ENCODE results near the gene IRF2BP1. TPM values are rescaled to one million over a fixed set of nuclear protein-coding genes. Genes with fewer than 3 reads are reported as not detected.

IRF2BP1 gene
- total and polyA plus RNA-seq, 2 of the 13 experiments (the other 11 are each of a cell fraction or from before 2014, with no cell fraction given) = 4.3 to 14.3 TPM

GRCh38 chr19:45895519-45895972 lies 9.6 kb upstream of the IRF2BP1 start (continued):
- TF ChIP-seq STAT6 (CRISPR knock-in tag; IDR thresholded peaks at IDR 0.05; ENCODE audit: borderline replicate concordance) (no peak), TRIM24 (CRISPR knock-in tag; IDR thresholded peaks at IDR 0.05) (no peak), ZNF276 (CRISPR knock-in tag; IDR thresholded peaks at IDR 0.05; ENCODE audit: low read depth) (0 out of 2 replicates have a peak, but pooled peaks have one; percentile 36), YEATS4 (CRISPR knock-in tag; IDR thresholded peaks at IDR 0.05; ENCODE audit: borderline replicate concordance) (peak; percentile 72), SYNCRIP (IDR thresholded peaks at IDR 0.05; ENCODE audit: insufficient read depth, low read depth, low read length) (no peak), MAF1 (CRISPR knock-in tag; IDR thresholded peaks at IDR 0.05; ENCODE audit: borderline replicate concordance) (no peak), ZEB1 (IDR thresholded peaks at IDR 0.05; ENCODE audit: insufficient replicate concordance, low read depth) (peak; percentile 27), ZNF660 (CRISPR knock-in tag; IDR thresholded peaks at IDR 0.05; ENCODE audit: borderline replicate concordance, low read depth) (no peak), ZNF136 (CRISPR knock-in tag; IDR thresholded peaks at IDR 0.05; ENCODE audit: low read depth) (no peak), KAT2B (IDR thresholded peaks at IDR 0.05; ENCODE audit: borderline replicate concordance, low read depth, low read length) (no peak), ZNF530 (CRISPR knock-in tag; IDR thresholded peaks at IDR 0.05; ENCODE audit: low read depth) (no peak), E2F5 (CRISPR knock-in tag; conservative IDR thresholded peaks at IDR 0.05) (no peak), HOXA3 (CRISPR knock-in tag; IDR thresholded peaks at IDR 0.05) (peak; percentile 71; the same call in 1 of the 2 replicates), PREB (CRISPR knock-in tag; IDR thresholded peaks at IDR 0.05) (no peak), ZNF292 (CRISPR knock-in tag; IDR thresholded peaks at IDR 0.05; ENCODE audit: borderline replicate concordance, low read depth) (no peak), PBX3 (CRISPR knock-in tag; IDR thresholded peaks at IDR 0.05; ENCODE audit: borderline replicate concordance) (no peak), CEBPG (CRISPR knock-in tag; IDR thresholded peaks at IDR 0.05) (peak; percentile 94), ZNF841 (CRISPR knock-in tag; IDR thresholded peaks at IDR 0.05; ENCODE audit: borderline replicate concordance) (no peak), ZNF317 (CRISPR knock-in tag; IDR thresholded peaks at IDR 0.05) (peak; percentile 99), ZNF441 (CRISPR knock-in tag; IDR thresholded peaks at IDR 0.05; ENCODE audit: borderline replicate concordance) (no peak), POLR2A (IDR thresholded peaks at IDR 0.05; ENCODE audit: insufficient read depth in 1 of 2, low read depth in 2 of 2, low read length in 2 of 2) (peak; percentile 61 to 70; a peak in 2 of 4 replicates), XRCC5 (optimal IDR thresholded peaks at IDR 0.05; ENCODE audit: low read length) (peak; percentile 33), U2AF1 (optimal IDR thresholded peaks at IDR 0.05; ENCODE audit: low read depth, low read length) (no peak), ZNF335 (CRISPR knock-in tag; IDR thresholded peaks at IDR 0.05) (0 out of 2 replicates have a peak, but pooled peaks have one; percentile 37)

Measured in HepG2 (cell line).